Measurements from ENCODE around the gene UBE2F. TPM values are rescaled to one million over a fixed set of nuclear protein-coding genes. Genes with fewer than 3 reads are reported as not detected.

Gene UBE2F
- total RNA-seq, 1 experiment from 2014 or later, result 51.2 TPM

DNA sequence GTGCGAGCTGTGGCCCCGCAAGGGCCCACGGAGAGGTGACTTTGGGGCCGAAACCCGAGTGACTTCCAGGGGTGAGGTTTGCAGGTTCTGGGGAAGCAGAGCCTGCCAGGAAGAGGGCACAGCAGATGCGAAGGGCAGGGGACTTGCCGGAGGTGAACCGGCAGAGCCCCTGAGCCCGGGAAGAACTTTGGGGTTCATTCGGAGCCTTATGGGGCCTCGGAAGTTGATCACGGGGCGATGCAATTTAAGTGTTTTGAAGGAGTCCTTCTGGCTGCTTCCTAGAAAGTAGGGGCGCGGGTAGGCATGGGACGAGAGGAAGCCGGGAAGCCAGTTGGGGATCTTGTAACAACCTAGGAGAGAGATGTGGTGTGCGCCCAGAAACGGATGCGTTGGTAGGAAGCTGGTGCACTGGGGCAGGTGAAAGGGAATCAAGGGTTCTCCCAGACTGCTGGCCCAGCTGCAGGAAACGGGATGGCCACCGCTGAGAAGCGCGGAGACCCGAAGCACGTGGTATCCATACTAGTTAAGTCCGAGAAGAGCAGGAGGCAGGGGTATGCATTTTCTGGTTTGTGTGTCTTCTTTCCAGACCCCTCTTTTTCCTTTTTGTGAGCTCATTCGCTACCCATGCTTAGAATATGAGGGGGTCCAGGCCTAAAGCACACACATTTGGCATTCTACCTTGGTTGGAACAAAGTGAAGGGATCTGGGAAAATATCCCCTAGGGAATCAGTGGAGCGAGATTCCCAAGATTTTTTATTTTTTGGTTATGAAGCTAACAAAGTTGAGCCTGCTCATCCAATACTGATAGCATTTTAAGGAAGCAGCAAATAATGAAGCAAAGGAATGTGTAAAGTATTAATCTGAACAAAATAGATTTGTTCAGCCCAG is 94.7 kb downstream of the UBE2F start:
- H3K27me3 ChIP-seq (replicated peaks; ENCODE audit: insufficient read depth, low read depth, low read length, poor library complexity), result no peaks in the 10 kb centered on the region
- peaks cover 11% of the 10 kb centered on the region for H3K4me1 ChIP-seq (ENCODE audit: insufficient read depth, low read length, poor library complexity, severe bottlenecking)
- TSS peak; percentile 58 for BruUV-seq (replicated peaks)
- no peaks in the 10 kb centered on the region for H3K9me3 ChIP-seq (ENCODE audit: low read depth, low read length, poor library complexity, severe bottlenecking)
- intact Hi-C loops (cut with micrococcal nuclease; ENCODE audit: unreplicated experiment), result loop anchor here (10.0 kb wide), 1 partner anchor 207 kb away; the partner anchor contains the start of gene RAMP1
- no peak for TF ChIP-seq EZH2 (IDR thresholded peaks at IDR 0.05; ENCODE audit: borderline replicate concordance, low read depth, low read length, poor library complexity, severe bottlenecking)
- H3K27ac ChIP-seq (ENCODE audit: low read depth, low read length, poor library complexity, severe bottlenecking), result peak overlapping the region; percentile 73
- POLR2A ChIA-PET (ENCODE audit: low non-redundant PET), result no interaction called here
- CTCF ChIA-PET, result no interaction called here
- peak; percentile 55 for DNase-seq (ENCODE audit: low spot score)
- peak overlapping the region; percentile 85 for H3K4me3 ChIP-seq (ENCODE audit: low read depth, low read length, poor library complexity, severe bottlenecking)
- peaks cover 19% of the 10 kb centered on the region for H3K36me3 ChIP-seq (ENCODE audit: insufficient read depth, low read length, poor library complexity, severe bottlenecking)

DNA sequence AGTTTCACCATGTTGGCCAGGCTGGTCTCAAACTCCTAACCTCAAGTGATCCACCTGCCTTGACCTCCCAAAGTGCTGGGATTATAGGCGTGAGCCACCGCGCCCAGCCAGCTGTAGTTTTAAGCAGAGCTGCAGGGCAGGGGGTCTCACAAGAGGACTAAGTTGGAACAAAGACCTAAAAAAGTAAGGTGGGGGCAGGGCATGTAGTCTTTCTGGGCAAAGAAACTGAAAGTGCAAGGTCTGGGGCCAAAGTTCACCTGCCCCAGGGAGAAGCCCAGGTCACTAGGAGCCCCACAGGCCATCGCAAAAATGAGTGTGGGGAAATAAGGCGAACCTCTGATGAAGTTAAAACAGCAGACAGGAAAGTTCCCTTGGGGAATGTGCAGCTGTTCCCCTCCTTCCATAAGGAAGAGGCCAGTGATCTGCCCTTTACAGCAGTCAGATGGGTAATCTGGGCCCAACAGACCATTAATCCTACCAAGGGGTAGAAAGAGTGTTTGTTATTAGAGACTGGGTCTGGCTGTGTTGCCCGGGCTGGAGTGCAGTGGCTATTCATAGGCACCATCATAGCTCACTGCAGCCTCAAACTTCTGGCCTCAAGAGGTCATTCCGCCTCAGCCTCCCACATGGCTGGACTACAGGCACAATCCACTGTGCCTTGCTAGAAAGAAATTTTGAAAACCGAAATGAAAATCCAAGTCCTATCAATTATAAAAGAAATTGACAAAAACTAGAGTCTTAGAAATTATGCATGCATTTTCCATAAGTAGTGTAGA is 96.8 kb downstream of the UBE2F start:
- peaks cover 37% of the 10 kb centered on the region for H3K36me3 ChIP-seq (ENCODE audit: insufficient read depth, low read length, poor library complexity, severe bottlenecking)
- H3K4me1 ChIP-seq (ENCODE audit: insufficient read depth, low read length, poor library complexity, severe bottlenecking), result peaks cover 11% of the 10 kb centered on the region
- CTCF ChIA-PET, result no interaction called here
- H3K4me3 ChIP-seq (ENCODE audit: low read depth, low read length, poor library complexity, severe bottlenecking), result no peak overlapping the region
- no peaks in the 10 kb centered on the region for H3K9me3 ChIP-seq (ENCODE audit: low read depth, low read length, poor library complexity, severe bottlenecking)
- intact Hi-C loops (cut with micrococcal nuclease; ENCODE audit: unreplicated experiment), result loop anchor here (10.0 kb wide), 1 partner anchor 209 kb away; the partner anchor contains the start of gene RAMP1
- no peak for DNase-seq (ENCODE audit: low spot score)
- POLR2A ChIA-PET (ENCODE audit: low non-redundant PET), result no interaction called here
- no TSS peak for BruUV-seq (replicated peaks)
- H3K27ac ChIP-seq (ENCODE audit: low read depth, low read length, poor library complexity, severe bottlenecking), result no peak overlapping the region
- no peak for TF ChIP-seq EZH2 (IDR thresholded peaks at IDR 0.05; ENCODE audit: borderline replicate concordance, low read depth, low read length, poor library complexity, severe bottlenecking)
- TF ChIP-seq, protein P1, sequence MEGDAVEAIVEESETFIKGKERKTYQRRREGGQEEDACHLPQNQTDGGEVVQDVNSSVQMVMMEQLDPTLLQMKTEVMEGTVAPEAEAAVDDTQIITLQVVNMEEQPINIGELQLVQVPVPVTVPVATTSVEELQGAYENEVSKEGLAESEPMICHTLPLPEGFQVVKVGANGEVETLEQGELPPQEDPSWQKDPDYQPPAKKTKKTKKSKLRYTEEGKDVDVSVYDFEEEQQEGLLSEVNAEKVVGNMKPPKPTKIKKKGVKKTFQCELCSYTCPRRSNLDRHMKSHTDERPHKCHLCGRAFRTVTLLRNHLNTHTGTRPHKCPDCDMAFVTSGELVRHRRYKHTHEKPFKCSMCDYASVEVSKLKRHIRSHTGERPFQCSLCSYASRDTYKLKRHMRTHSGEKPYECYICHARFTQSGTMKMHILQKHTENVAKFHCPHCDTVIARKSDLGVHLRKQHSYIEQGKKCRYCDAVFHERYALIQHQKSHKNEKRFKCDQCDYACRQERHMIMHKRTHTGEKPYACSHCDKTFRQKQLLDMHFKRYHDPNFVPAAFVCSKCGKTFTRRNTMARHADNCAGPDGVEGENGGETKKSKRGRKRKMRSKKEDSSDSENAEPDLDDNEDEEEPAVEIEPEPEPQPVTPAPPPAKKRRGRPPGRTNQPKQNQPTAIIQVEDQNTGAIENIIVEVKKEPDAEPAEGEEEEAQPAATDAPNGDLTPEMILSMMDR (conservative IDR thresholded peaks at IDR 0.05; ENCODE audit: low read depth, low read length), result no peak
- no peaks in the 10 kb centered on the region for H3K27me3 ChIP-seq (replicated peaks; ENCODE audit: insufficient read depth, low read depth, low read length, poor library complexity)

DNA sequence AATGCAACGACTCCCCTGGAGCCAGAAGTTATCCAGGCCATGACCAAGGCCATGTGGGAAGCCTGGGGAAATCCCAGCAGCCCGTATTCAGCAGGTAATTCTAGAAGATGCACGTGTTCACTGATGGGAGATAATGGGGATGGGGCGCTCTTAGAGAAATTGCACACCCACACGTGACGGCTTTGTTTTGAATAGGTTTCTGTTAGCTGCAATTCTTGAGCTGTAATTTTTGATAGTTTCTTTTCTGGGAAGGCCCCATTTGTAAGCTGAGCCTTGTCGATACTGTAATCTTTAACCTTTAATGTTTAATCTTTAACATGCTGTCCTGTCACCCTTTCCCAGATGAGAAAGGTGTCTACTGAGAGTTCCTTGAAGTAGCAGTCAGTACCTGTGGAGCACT is 97.6 kb downstream of the UBE2F start:
- DNase-seq (ENCODE audit: low spot score), result no peak
- Histone ChIP-seq H3K4me1 (ENCODE audit: insufficient read depth, low read length, poor library complexity, severe bottlenecking) (peaks cover 11% of the 10 kb centered on the region), H3K36me3 (ENCODE audit: insufficient read depth, low read length, poor library complexity, severe bottlenecking) (peaks cover 44% of the 10 kb centered on the region), H3K9me3 (ENCODE audit: low read depth, low read length, poor library complexity, severe bottlenecking) (no peaks in the 10 kb centered on the region), H3K27ac (ENCODE audit: low read depth, low read length, poor library complexity, severe bottlenecking) (no peak overlapping the region), H3K4me3 (ENCODE audit: low read depth, low read length, poor library complexity, severe bottlenecking) (no peak overlapping the region), H3K27me3 (replicated peaks; ENCODE audit: insufficient read depth, low read depth, low read length, poor library complexity) (no peaks in the 10 kb centered on the region)
- CTCF ChIA-PET, result no interaction called here
- POLR2A ChIA-PET (ENCODE audit: low non-redundant PET), result no interaction called here
- no peak for TF ChIP-seq EZH2 (IDR thresholded peaks at IDR 0.05; ENCODE audit: borderline replicate concordance, low read depth, low read length, poor library complexity, severe bottlenecking)
- TF ChIP-seq, protein P1 (conservative IDR thresholded peaks at IDR 0.05; ENCODE audit: low read depth, low read length), result no peak
- intact Hi-C loops (cut with micrococcal nuclease; ENCODE audit: unreplicated experiment), result loop anchor here (10.0 kb wide), 1 partner anchor 210 kb away; the partner anchor contains the start of gene RAMP1
- BruUV-seq (replicated peaks), result no TSS peak

Data from A673 (cell line).